Activated naive CD4-positive, alpha-beta T cell treated with anti-CD3 and anti-CD28 coated beads, Interleukin-2, amount 10 ng/mL, durations not matched to agents 7 days and 5 days (primary cell): ENCODE measurements around the gene COMMD3.

ENCODE experiments used
- CTCF ChIA-PET: fragments of 350-600 bp; sonication (Branson Sonifier 250); formaldehyde crosslinking; loops from one replicate; lab custom pipeline; 2021; ENCODE audit warnings: antibody characterized with exemption; lab: Charles Lee
- DNase-seq: peaks from one replicate; pipeline ENCODE4 v3.0.0-alpha.2; 2020
- H3K27ac Mint-ChIP-seq: one replicate; pipeline ENCODE4 v1.8.0; 2021; ENCODE audit warnings: mild to moderate bottlenecking, moderate library complexity, mixed read lengths
- H3K27me3 Mint-ChIP-seq: one replicate; pipeline ENCODE4 v1.8.0; 2021; ENCODE audit warnings: mild to moderate bottlenecking, mixed read lengths
- H3K36me3 Mint-ChIP-seq: one replicate; pipeline ENCODE4 v1.8.0; 2021; ENCODE audit warnings: mixed read lengths
- H3K4me1 Mint-ChIP-seq: one replicate; pipeline ENCODE4 v1.8.0; 2021; ENCODE audit warnings: mixed read lengths
- H3K4me3 Mint-ChIP-seq: one replicate; pipeline ENCODE4 v1.8.0; 2021; ENCODE audit warnings: mild to moderate bottlenecking, moderate library complexity, mixed read lengths
- H3K9me3 Mint-ChIP-seq: one replicate; pipeline ENCODE4 v1.8.0; 2021; ENCODE audit warnings: mixed read lengths

COMMD3 gene

DNA sequence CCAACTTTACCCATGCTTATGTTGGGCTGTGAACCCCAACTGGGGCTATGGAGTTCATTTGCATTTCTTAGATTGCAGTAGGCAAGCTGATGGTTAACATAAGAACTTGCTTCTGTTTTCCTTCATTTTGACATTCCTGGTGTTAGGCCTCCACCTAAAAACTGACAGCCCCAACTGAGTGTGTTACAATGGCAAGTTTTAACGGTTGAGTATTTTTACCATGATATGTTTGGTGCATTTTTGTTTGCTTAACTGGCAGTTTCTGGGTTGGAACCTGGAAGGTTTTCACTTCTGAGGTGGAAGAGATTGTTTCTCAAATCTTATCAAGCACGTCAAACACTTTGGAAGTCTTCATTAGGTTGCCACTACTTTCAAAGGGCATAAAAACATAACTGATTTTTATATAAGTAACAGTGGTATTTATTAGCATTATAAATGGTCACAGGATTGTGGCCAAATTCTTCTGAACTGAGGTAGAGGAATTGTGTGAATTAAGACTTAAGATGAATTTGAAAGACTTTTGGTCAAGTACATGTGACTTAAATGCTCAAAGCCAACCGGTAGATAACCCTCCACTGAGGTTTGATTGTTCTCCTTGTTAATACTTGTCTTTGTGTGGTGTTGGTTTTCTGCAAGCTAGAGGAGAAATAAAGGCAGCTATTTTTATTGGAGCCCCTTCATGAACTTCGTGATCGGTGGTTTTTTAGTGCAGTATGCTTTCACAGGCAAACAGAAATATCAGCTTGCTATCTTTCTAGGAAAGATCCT, 7.5 kb downstream of the COMMD3 start:
- no peak overlapping the region for H3K27ac Mint-ChIP-seq
- CTCF ChIA-PET: interaction anchor here (1.5 kb wide), 1 partner anchor 8 kb away, joined by 4 read pairs; no protein-coding TSS in a partner anchor
- H3K4me1 Mint-ChIP-seq: peaks cover 52% of the 10 kb centered on the region
- peaks cover 61% of the 10 kb centered on the region for H3K27me3 Mint-ChIP-seq
- no peak overlapping the region for H3K4me3 Mint-ChIP-seq
- H3K9me3 Mint-ChIP-seq: no peaks in the 10 kb centered on the region
- DNase-seq: no peak
- peaks cover 17% of the 10 kb centered on the region for H3K36me3 Mint-ChIP-seq

DNA sequence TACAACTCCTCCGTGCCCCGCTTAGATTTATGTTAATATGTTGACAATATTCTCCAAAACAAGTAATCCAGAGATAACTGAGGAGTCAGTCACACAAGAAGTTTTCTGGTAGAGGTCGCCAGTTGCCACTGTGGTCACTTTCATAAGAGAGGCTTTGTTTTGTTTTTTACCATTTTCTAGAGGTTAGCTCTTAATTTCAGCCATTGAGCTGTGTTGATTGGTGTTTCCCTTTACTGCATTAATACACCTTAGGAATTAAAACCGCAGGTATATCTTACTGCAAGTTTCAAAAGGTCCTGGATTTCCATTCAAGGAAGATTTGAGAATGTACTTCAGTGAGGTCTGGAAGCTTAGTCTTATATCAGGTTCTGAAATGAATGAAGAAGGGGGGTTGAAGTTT, 8.2 kb downstream of the COMMD3 start:
- Mint-ChIP-seq H3K4me1 (peaks cover 50% of the 10 kb centered on the region), H3K27me3 (peaks cover 56% of the 10 kb centered on the region), H3K4me3 (peak overlapping the region; percentile 84), H3K36me3 (peaks cover 18% of the 10 kb centered on the region), H3K9me3 (no peaks in the 10 kb centered on the region), H3K27ac (no peak overlapping the region)
- CTCF ChIA-PET: interaction anchor here (1.1 kb wide), 1 partner anchor 14 kb away, joined by 3 read pairs; no protein-coding TSS in a partner anchor
- DNase-seq: no peak

DNA sequence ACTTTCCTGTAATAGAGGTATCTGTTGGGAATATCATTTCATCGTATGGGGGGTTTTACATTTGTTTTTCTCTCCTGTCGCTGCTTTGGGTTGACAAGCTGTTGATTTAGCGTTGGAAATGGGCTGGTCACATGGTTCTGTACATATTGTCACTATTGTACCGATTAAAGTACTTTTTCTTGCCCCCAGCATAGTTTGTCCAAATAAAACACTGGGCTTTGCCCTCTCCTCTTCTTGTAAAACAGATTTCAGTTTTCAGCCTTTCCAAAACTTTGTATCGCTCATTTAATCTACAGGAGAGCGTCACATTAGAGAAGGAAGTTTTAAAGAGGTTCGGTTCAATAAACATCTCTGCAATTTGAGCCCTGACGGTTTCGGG, 8.7 kb downstream of the COMMD3 start:
- H3K27me3 Mint-ChIP-seq: peaks cover 52% of the 10 kb centered on the region
- peaks cover 20% of the 10 kb centered on the region for H3K36me3 Mint-ChIP-seq
- CTCF ChIA-PET: interaction anchor here (1.1 kb wide), 1 partner anchor 14 kb away, joined by 3 read pairs; no protein-coding TSS in a partner anchor
- H3K4me3 Mint-ChIP-seq: peak overlapping the region; percentile 84
- DNase-seq: no peak
- H3K4me1 Mint-ChIP-seq: peaks cover 45% of the 10 kb centered on the region
- peak overlapping the region; percentile 75 for H3K27ac Mint-ChIP-seq
- H3K9me3 Mint-ChIP-seq: no peaks in the 10 kb centered on the region

DNA sequence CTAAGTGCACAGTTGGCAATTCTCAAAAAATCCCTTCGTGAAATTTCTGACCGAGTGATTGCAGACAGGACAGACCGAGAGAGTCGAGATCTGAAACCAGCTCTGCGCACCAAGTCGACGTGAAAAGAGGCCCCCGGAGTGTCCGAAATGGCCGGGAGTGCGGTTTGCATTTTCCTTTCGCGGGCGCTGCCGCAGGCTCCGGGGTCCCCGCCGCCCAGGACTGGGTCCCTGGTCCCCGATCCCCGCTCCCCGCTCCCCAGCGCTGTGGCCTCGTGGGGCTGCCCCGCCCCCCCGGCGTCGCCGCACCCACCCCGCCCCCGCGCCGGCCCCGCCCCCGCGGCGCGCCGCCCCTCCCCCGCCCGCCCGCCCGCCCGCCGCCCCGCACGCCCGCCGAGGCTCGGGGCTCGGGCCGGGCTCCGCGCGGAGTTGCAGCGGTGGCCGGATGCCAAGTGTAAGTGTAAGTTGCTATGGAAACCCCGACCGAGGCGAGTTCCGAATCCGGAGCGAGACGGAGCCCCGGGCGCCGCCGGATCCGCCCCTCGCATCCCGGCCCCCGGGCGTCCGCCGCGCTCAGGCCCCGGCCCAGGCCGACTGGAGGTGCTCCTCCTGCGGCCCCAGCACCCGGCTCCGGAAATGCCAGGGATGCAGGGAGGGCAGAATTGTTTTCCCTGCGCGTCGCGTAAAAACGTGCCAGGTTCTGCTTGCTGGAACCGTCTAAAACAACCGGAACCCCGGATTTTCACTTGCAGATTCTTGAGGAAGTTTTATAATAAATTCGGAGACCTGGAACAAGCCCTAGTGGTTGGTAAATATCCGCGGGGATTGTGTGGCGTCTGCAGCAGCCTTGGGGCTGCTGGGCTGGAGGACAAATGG, 9.3 kb downstream of the COMMD3 start:
- Mint-ChIP-seq H3K9me3 (no peaks in the 10 kb centered on the region), H3K27me3 (peaks cover 47% of the 10 kb centered on the region), H3K4me1 (peaks cover 41% of the 10 kb centered on the region), H3K4me3 (peak overlapping the region; percentile 84), H3K36me3 (peaks cover 16% of the 10 kb centered on the region), H3K27ac (peak overlapping the region; percentile 75)
- CTCF ChIA-PET: interaction anchor here (1.1 kb wide), 1 partner anchor 15 kb away, joined by 3 read pairs; no protein-coding TSS in a partner anchor
- peak; percentile 79 for DNase-seq

DNA sequence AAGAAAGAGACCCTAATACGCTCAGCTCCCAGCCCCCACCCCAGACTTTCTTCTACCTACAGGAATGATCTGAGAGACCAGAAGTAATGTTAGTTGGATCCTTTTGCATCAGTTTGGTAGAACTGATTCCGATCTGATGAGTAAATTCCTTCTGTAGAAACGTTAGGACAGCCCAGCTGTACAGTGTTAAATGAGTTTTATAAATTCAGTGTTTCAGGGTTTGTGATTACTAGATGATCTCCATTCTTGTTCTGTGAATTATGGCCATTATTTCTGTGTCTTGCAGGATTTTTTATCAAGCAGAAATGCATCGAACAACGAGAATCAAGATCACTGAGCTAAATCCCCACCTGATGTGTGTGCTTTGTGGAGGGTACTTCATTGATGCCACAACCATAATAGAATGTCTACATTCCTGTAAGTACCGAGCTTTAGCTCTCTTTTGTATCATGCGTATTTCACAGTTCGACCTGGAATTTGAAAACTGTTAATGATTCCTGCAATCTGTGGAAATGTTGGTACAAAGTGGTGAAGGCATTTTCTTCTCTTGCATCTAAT, 10.0 kb downstream of the COMMD3 start:
- no peak for DNase-seq
- Mint-ChIP-seq H3K9me3 (no peaks in the 10 kb centered on the region), H3K4me3 (peak overlapping the region; percentile 71), H3K36me3 (peaks cover 18% of the 10 kb centered on the region), H3K27me3 (peaks cover 44% of the 10 kb centered on the region), H3K4me1 (peaks cover 41% of the 10 kb centered on the region), H3K27ac (peak overlapping the region; percentile 72)
- CTCF ChIA-PET: no interaction called here

DNA sequence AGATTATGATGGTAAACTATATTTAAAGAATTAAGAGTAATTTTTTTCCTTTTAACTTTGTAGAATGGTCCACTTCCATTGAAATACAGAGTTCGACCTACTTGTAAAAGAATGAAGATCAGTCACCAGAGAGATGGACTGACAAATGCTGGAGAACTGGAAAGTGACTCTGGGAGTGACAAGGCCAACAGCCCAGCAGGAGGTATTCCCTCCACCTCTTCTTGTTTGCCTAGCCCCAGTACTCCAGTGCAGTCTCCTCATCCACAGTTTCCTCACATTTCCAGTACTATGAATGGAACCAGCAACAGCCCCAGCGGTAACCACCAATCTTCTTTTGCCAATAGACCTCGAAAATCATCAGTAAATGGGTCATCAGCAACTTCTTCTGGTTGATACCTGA, 13.0 kb downstream of the COMMD3 start:
- peaks cover 42% of the 10 kb centered on the region for H3K4me1 Mint-ChIP-seq
- H3K9me3 Mint-ChIP-seq: peaks cover 3% of the 10 kb centered on the region
- peaks cover 30% of the 10 kb centered on the region for H3K36me3 Mint-ChIP-seq
- DNase-seq: no peak
- CTCF ChIA-PET: no interaction called here
- H3K4me3 Mint-ChIP-seq: no peak overlapping the region
- H3K27ac Mint-ChIP-seq: no peak overlapping the region
- H3K27me3 Mint-ChIP-seq: peaks cover 34% of the 10 kb centered on the region

DNA sequence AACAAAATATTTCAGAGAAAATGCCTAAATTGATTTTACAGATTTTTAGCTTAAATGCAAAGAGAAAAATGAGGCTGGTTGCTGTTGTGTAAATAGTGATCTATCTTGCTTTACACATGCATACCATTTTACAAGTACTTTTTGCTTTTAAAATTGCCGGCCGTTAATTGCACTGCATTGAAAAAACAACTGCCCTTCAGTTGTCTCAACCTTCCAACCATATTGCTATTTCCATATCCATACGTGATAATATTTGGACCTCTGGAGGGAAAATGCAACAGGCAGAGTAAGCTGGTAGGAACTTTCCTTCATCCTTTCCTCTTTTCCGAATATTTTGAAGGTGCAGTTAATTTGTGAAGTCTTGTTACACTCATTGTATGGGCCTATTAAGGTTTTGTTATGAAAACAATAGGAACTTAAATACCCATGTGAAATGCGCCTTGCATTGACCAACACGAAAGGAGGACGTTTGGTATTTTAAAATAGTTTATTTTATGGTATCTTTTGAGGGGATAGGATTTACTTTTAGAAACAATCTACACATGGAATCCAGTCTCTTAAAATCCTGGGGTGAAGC, 16.0 kb downstream of the COMMD3 start:
- H3K4me1 Mint-ChIP-seq: peaks cover 39% of the 10 kb centered on the region
- peaks cover 47% of the 10 kb centered on the region for H3K27me3 Mint-ChIP-seq
- H3K27ac Mint-ChIP-seq: peak overlapping the region; percentile 91
- H3K4me3 Mint-ChIP-seq: peak overlapping the region; percentile 65
- H3K36me3 Mint-ChIP-seq: peaks cover 25% of the 10 kb centered on the region
- H3K9me3 Mint-ChIP-seq: peaks cover 3% of the 10 kb centered on the region
- CTCF ChIA-PET: interaction anchor here (1.1 kb wide), 1 partner anchor 10 kb away, joined by 4 read pairs; no protein-coding TSS in a partner anchor
- DNase-seq: no peak

DNA sequence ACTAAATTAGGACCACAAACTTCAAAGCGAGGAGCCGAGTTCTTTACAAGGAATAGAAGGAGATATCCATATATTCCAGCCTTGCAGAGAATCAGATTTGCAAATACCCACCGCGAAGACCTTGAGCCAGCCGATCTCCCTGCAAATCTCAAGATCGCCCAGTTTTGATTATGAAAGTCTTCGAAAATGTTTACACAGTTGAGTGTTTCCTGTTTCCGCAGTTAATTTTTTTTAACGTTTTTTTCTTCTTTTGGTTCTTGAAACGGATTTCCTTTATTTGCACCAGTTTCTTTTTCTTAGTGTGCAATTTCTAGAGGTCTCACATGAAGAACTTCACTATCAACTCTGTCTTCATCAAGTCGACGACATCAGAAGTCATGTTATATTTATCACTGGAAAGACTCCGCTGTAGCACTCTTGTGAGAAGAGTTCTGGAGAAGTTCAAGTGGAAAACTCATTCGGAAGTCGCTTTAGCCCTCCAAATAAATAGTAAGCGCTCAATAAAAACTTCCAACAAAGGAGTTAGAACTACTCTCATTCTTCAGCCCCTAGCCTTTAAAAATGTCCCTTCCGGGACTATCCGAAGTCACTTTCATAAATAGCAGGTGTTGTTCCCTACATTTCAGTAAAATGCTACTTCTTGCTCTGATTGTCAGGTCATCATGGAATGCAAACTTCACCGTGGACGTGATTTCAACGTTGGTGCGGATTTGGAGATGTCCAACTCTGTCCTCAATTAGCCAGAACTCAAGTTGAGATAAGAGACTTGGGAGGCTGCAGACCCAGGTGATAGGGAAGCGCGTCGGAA, 17.2 kb downstream of the COMMD3 start:
- Mint-ChIP-seq H3K4me3 (peak overlapping the region; percentile 65), H3K27me3 (peaks cover 55% of the 10 kb centered on the region), H3K4me1 (peaks cover 46% of the 10 kb centered on the region), H3K36me3 (peaks cover 25% of the 10 kb centered on the region), H3K9me3 (peaks cover 3% of the 10 kb centered on the region), H3K27ac (peak overlapping the region; percentile 91)
- CTCF ChIA-PET: no interaction called here
- DNase-seq: peak; percentile 46

DNA sequence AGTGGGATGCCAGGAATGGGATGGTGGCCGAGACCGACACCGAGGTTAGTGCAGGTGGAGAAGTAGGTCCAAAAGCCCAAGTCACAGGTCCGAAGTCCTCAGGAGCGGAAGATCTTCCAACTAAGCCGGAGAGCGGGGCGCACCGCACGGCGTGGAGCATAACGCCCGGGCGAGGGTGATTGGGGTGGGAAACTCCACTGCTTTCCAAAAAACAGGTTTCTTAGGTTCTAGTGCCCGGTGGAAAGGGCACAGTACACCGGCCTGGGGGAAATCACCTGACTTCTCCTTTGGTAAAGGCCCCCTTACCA, 17.7 kb downstream of the COMMD3 start:
- H3K4me1 Mint-ChIP-seq: peaks cover 50% of the 10 kb centered on the region
- DNase-seq: no peak
- H3K27ac Mint-ChIP-seq: peak overlapping the region; percentile 91
- H3K27me3 Mint-ChIP-seq: peaks cover 61% of the 10 kb centered on the region
- CTCF ChIA-PET: no interaction called here
- H3K4me3 Mint-ChIP-seq: peak overlapping the region; percentile 65
- peaks cover 3% of the 10 kb centered on the region for H3K9me3 Mint-ChIP-seq
- H3K36me3 Mint-ChIP-seq: peaks cover 25% of the 10 kb centered on the region

DNA sequence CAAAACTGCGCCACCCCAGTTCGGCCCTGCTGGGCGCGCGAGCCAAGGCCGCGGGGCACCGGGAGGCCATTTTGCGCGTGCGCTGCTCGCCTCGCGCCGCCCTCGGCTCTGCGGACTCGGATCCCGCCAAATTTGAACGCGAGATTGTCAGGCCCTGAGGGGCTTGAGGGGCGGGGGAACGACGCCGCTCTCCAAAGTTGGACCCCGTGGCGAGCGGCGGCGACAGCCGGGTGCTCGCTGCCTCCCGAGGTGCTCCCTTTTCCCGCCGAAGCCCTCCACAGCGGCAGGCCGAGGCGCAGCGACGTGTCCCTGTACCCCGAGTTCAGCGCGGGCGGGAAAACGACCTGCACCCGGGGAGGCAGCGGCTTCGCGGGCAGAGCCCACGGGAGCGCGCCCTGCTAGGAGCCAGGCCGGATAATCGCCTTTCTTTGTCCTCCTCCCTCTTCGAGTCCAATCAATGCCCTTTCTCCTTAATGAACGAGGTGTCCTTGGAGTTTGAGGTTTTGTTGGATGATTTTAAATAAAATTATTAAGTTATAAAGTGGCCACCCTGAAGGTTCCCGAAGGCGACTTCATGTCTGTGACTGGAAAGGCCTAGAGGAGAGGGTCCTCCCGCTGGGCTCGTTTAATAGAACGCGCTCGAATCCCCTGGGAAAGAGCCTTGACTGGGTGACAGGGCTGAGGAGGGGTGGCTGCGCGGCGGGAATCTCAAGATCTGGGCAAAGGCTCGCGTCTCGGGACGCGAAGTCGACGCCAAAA, 18.4 kb downstream of the COMMD3 start:
- no peak overlapping the region for H3K27ac Mint-ChIP-seq
- peaks cover 19% of the 10 kb centered on the region for H3K36me3 Mint-ChIP-seq
- peaks cover 54% of the 10 kb centered on the region for H3K4me1 Mint-ChIP-seq
- peak overlapping the region; percentile 69 for H3K4me3 Mint-ChIP-seq
- CTCF ChIA-PET: no interaction called here
- H3K9me3 Mint-ChIP-seq: peaks cover 3% of the 10 kb centered on the region
- peaks cover 64% of the 10 kb centered on the region for H3K27me3 Mint-ChIP-seq
- no peak for DNase-seq

DNA sequence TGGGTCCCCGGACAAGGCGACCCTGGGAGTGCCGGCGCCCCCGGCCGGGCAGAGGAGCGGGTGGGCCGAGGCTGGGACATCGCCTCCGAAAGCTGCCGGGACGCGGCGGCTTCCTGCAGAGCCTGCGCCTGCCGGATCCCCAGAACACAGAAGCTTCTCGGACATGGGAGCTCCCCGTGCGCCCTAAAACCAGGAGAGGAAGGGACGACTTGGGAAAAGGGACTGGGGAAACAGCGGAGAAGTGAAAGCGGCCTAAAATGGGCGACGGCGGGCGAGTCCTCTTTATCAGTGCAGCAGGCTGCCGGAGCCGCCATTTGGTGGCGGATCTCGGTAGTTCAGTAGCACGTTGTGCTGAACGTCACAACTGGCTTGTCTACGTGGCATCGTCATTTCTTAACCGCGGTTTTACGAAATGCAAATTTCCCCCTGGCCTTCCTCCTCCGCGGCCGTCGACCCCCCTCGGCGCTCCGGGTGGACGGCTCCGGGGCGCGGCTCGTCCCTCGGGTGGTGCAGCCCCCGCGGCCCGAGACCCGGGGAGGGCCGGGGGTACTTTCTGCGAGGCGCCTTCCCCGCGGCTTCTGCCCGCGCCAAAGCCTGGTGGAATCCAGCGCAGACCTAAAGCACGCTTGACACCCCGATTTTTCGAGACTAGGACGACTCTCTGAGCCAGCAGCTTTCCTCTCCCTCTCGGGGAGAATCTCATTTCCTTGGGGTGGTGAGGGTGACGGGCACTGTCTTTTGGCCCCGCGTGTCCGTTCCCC, 19.2 kb downstream of the COMMD3 start:
- DNase-seq: peak; percentile 76
- Mint-ChIP-seq H3K36me3 (peaks cover 17% of the 10 kb centered on the region), H3K27me3 (peaks cover 71% of the 10 kb centered on the region), H3K27ac (peak overlapping the region; percentile 82), H3K4me3 (peak overlapping the region; percentile 69), H3K4me1 (peaks cover 62% of the 10 kb centered on the region), H3K9me3 (peaks cover 3% of the 10 kb centered on the region)
- CTCF ChIA-PET: no interaction called here

DNA sequence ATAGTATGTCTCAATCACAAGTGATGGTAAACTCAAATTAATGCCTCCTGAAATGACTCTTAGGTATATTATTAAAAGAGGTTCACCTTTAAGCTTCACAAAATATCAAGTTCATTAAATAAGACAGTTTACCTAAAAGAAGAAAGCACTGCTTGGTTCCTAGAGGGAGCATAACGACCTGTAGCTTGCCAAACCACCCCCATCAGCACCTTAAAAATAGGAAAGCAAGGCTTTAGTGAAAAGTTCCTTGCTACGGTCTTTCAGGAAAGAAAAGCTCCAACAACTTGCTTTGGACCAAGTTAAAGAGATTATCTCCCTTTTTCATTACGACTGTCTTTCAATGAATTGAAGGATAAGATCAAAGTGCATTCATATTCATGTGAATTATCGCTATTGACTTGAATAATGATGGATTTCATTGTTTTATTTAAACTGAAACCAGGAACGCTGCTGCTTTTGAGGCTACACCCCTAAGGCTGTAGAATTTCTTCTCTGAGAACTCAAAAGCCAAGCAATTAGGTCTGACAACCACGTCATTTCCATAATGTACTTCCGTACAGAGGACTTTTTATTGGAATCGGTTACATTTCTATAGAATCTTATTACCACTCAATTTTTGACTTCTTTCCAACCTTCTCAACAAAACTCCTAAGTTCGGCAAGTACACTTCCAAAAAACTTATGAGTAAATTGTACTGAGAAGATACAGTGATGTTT, 22.2 kb downstream of the COMMD3 start:
- DNase-seq: no peak
- H3K27ac Mint-ChIP-seq: no peak overlapping the region
- H3K4me1 Mint-ChIP-seq: peaks cover 57% of the 10 kb centered on the region
- peaks cover 86% of the 10 kb centered on the region for H3K27me3 Mint-ChIP-seq
- H3K4me3 Mint-ChIP-seq: peak overlapping the region; percentile 18
- H3K9me3 Mint-ChIP-seq: peaks cover 3% of the 10 kb centered on the region
- CTCF ChIA-PET: interaction anchor here (1.0 to 1.7 kb wide), 3 partner anchors 650 to 864 kb away, joined by 3 to 4 read pairs (median 3); no protein-coding TSS in a partner anchor
- peaks cover 8% of the 10 kb centered on the region for H3K36me3 Mint-ChIP-seq
